H1 (cell line): Measurements from ENCODE around the gene CNOT6. TPM values are rescaled to one million over a fixed set of nuclear protein-coding genes. Genes with fewer than 3 reads are reported as not detected.

ENCODE experiments used
- CHD1 ChIP-seq: IDR thresholded peaks from 2 replicates; pipeline ENCODE4 v1.6.1; 2012; ENCODE audit warnings: low read depth, low read length, improper control_type of control experiment
- KDM4A ChIP-seq: IDR thresholded peaks from one replicate; pipeline ENCODE4 v1.7.1; 2012; ENCODE audit warnings: low read depth, mild to moderate bottlenecking, moderate library complexity, low read length, inconsistent platforms; ENCODE audit not compliant: severe bottlenecking
- MAFK ChIP-seq: IDR thresholded peaks from 2 replicates; pipeline ENCODE4 v1.6.1; 2012; ENCODE audit warnings: low read depth, mild to moderate bottlenecking, improper control_type of control experiment, low read length
- RXRA ChIP-seq: IDR thresholded peaks from 2 replicates; pipeline ENCODE4 v1.6.1; 2011; ENCODE audit warnings: low read depth, mild to moderate bottlenecking, low read length, moderate library complexity; ENCODE audit not compliant: insufficient read depth
- SRF ChIP-seq: IDR thresholded peaks from 2 replicates; pipeline ENCODE4 v1.6.1; 2011; ENCODE audit warnings: mild to moderate bottlenecking, low read depth, low read length, moderate library complexity
- TAF7 ChIP-seq: optimal IDR thresholded peaks from 2 replicates; pipeline ENCODE3; 2011; ENCODE audit warnings: low read depth, mild to moderate bottlenecking, inconsistent platforms, low read length, moderate library complexity, borderline replicate concordance
- polyA plus RNA-seq, 7 experiments: library from polyadenylated mRNA; depleted of rRNA in 3 of 7; stranded (reverse) in 5 of 7; unstranded in 2 of 7; fragments of >200 nt in 5 of 7; fragments of 200-250 nt in 2 of 7; gene quantifications; 1 replicate in 5 of 7; 2 replicates in 1 of 7; 4 replicates in 1 of 7; pipeline versions ENCODE4 v1.2.1 to v1.2.3, GENCODE V29; 2011 to 2013; ENCODE audit warnings: missing spikeins in 2 of 7, mixed read lengths in 2 of 7
- total RNA-seq: library from RNA; stranded (reverse); fragmentation: NEBNext Ultra II Directional; extraction: Animal tissue kit (Norgen Biotek cat#: 25700); gene quantifications from 2 replicates; pipeline ENCODE4 v1.2.1, GENCODE V29; 2021

Gene CNOT6
- total and polyA plus RNA-seq, 2 of the 8 experiments (the other 6 are each of a cell fraction or from before 2014, with no cell fraction given) = 10.7 to 45.4 TPM

DNA sequence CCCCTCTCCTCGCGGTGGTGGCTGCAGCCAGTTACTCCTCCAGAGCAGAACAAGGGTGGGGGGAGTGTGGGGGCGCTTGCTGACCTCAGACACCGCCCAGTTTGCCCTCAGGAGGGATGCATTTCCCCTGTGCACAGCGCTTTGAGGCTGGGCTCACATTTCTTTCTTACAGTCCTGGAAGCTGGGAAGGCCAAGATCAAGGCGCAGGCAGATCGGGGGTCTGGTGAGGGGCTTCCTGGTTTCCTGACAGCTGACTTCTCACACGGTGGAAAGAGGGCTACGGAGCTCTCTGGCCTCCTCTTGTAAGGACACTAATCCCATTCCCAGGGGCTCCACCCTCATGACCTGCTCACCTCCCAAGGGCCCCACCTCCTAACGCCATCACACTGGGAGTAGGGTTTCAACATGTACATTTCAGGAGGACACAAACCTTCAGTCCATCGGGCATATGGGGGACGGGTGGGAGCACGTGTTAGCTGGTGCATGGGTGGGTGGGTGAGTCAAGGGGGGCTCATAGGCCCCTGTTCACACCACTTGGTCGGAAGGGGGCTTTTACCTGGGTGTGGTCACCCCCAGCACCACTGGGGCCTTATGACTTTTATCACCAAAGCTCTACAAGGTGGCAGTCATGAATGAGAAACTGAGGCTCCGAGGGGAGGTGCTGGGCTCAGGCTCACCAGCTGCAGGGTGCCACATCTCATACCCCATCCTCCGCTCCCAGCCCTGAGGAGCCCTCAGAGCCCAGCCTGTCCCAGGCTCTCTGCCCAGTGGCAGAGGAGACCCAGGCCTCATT, 104.8 kb downstream of the CNOT6 start (continued):
- TF ChIP-seq MAFK = no peak
- TF ChIP-seq TAF7 = no peak
- TF ChIP-seq RXRA = no peak
- TF ChIP-seq SRF = no peak
- no peak for TF ChIP-seq CHD1
- TF ChIP-seq KDM4A = no peak
- TF ChIP-seq, all 59 proteins: peak for 0
